ENCODE data around the gene ADAM10. TPM values are rescaled to one million over a fixed set of nuclear protein-coding genes. Genes with fewer than 3 reads are reported as not detected.

Gene ADAM10
- total RNA-seq, 1 experiment from 2014 or later, result 170 TPM

GRCh38 chr15:58554758-58555157, 194.7 kb downstream of the ADAM10 start:
- DNase-seq, result no peak
- H3K4me3 Mint-ChIP-seq (ENCODE audit: unreplicated experiment), result no peak overlapping the region
- BruUV-seq (replicated peaks), result no TSS peak
- no peak overlapping the region for H3K4me3 ChIP-seq (ENCODE audit: low read depth, low read length)
- no peaks in the 10 kb centered on the region for H3K27me3 Mint-ChIP-seq (ENCODE audit: insufficient read depth, unreplicated experiment)
- H3K36me3 ChIP-seq (ENCODE audit: control insufficient read depth, insufficient read depth, low read length), result no peaks in the 10 kb centered on the region; the same call in 1 of the 2 replicates
- peaks cover 18% of the 10 kb centered on the region; the same call in 1 of the 2 replicates for H3K4me1 ChIP-seq
- no peak overlapping the region for H3K27ac Mint-ChIP-seq (ENCODE audit: unreplicated experiment)
- H3K9me3 Mint-ChIP-seq (ENCODE audit: unreplicated experiment), result no peaks in the 10 kb centered on the region
- TF ChIP-seq CTCF (IDR thresholded peaks at IDR 0.05; ENCODE audit: insufficient read depth in 1 of 2, low read depth in 1 of 2, low read length in 1 of 2, severe bottlenecking in 1 of 2, unreplicated experiment in 1 of 2), result no peak
- H3K36me3 Mint-ChIP-seq (ENCODE audit: insufficient read depth, unreplicated experiment), result no peaks in the 10 kb centered on the region
- intact Hi-C loops (cut with micrococcal nuclease; ENCODE audit: unreplicated experiment), result no loop called here
- no peaks in the 10 kb centered on the region for H3K9me3 ChIP-seq
- peaks cover 40% of the 10 kb centered on the region for H3K4me1 Mint-ChIP-seq (ENCODE audit: low read depth, unreplicated experiment)
- CTCF ChIA-PET, result no interaction called here
- no peaks in the 10 kb centered on the region for H3K27me3 ChIP-seq (replicated peaks; ENCODE audit: control insufficient read depth, insufficient read depth, low read length)
- POLR2A ChIA-PET, result no interaction called here

GRCh38 chr15:58553365-58553918, 196.1 kb downstream of the ADAM10 start:
- Mint-ChIP-seq H3K36me3 (ENCODE audit: insufficient read depth, unreplicated experiment) (no peaks in the 10 kb centered on the region), H3K27me3 (ENCODE audit: insufficient read depth, unreplicated experiment) (no peaks in the 10 kb centered on the region), H3K9me3 (ENCODE audit: unreplicated experiment) (no peaks in the 10 kb centered on the region), H3K4me3 (ENCODE audit: unreplicated experiment) (no peak overlapping the region), H3K4me1 (ENCODE audit: low read depth, unreplicated experiment) (peaks cover 40% of the 10 kb centered on the region), H3K27ac (ENCODE audit: unreplicated experiment) (peak overlapping the region; percentile 75)
- H3K4me3 ChIP-seq (ENCODE audit: low read depth, low read length), result no peak overlapping the region
- no peaks in the 10 kb centered on the region for H3K27me3 ChIP-seq (replicated peaks; ENCODE audit: control insufficient read depth, insufficient read depth, low read length)
- ChIA-PET CTCF (no interaction called here), POLR2A (no interaction called here)
- H3K9me3 ChIP-seq, result no peaks in the 10 kb centered on the region
- H3K36me3 ChIP-seq (ENCODE audit: control insufficient read depth, insufficient read depth, low read length), result no peaks in the 10 kb centered on the region; the same call in 1 of the 2 replicates
- peaks cover 18% of the 10 kb centered on the region; the same call in 1 of the 2 replicates for H3K4me1 ChIP-seq
- DNase-seq, result no peak
- intact Hi-C loops (cut with micrococcal nuclease; ENCODE audit: unreplicated experiment), result no loop called here
- no TSS peak for BruUV-seq (replicated peaks)
- no peak for TF ChIP-seq CTCF (IDR thresholded peaks at IDR 0.05; ENCODE audit: insufficient read depth in 1 of 2, low read depth in 1 of 2, low read length in 1 of 2, severe bottlenecking in 1 of 2, unreplicated experiment in 1 of 2)

GRCh38 chr15:58552505-58553364, 196.8 kb downstream of the ADAM10 start:
- no peaks in the 10 kb centered on the region for H3K27me3 ChIP-seq (replicated peaks; ENCODE audit: control insufficient read depth, insufficient read depth, low read length)
- Mint-ChIP-seq H3K4me3 (ENCODE audit: unreplicated experiment) (no peak overlapping the region), H3K27ac (ENCODE audit: unreplicated experiment) (peak overlapping the region; percentile 78), H3K36me3 (ENCODE audit: insufficient read depth, unreplicated experiment) (no peaks in the 10 kb centered on the region), H3K9me3 (ENCODE audit: unreplicated experiment) (no peaks in the 10 kb centered on the region), H3K27me3 (ENCODE audit: insufficient read depth, unreplicated experiment) (no peaks in the 10 kb centered on the region), H3K4me1 (ENCODE audit: low read depth, unreplicated experiment) (peaks cover 40% of the 10 kb centered on the region)
- TF ChIP-seq CTCF (IDR thresholded peaks at IDR 0.05; ENCODE audit: insufficient read depth in 1 of 2, low read depth in 1 of 2, low read length in 1 of 2, severe bottlenecking in 1 of 2, unreplicated experiment in 1 of 2), result no peak
- ChIA-PET CTCF (no interaction called here), POLR2A (no interaction called here)
- no peak for DNase-seq
- no peak overlapping the region for H3K4me3 ChIP-seq (ENCODE audit: low read depth, low read length)
- no TSS peak for BruUV-seq (replicated peaks)
- no peaks in the 10 kb centered on the region for H3K9me3 ChIP-seq
- H3K36me3 ChIP-seq (ENCODE audit: control insufficient read depth, insufficient read depth, low read length), result no peaks in the 10 kb centered on the region; the same call in 1 of the 2 replicates
- intact Hi-C loops (cut with micrococcal nuclease; ENCODE audit: unreplicated experiment), result no loop called here
- H3K4me1 ChIP-seq, result peaks cover 18% of the 10 kb centered on the region; the same call in 1 of the 2 replicates
